ENCODE results near the gene MINK1.

MINK1 gene

GRCh38 chr17:4808378-4808767 is 24.8 kb upstream of the MINK1 start:
- H3K36me3 ChIP-seq: no peaks in the 10 kb centered on the region
- no peak for TF ChIP-seq CTCF (IDR thresholded peaks at IDR 0.05; ENCODE audit: low read depth, low read length)

DNA sequence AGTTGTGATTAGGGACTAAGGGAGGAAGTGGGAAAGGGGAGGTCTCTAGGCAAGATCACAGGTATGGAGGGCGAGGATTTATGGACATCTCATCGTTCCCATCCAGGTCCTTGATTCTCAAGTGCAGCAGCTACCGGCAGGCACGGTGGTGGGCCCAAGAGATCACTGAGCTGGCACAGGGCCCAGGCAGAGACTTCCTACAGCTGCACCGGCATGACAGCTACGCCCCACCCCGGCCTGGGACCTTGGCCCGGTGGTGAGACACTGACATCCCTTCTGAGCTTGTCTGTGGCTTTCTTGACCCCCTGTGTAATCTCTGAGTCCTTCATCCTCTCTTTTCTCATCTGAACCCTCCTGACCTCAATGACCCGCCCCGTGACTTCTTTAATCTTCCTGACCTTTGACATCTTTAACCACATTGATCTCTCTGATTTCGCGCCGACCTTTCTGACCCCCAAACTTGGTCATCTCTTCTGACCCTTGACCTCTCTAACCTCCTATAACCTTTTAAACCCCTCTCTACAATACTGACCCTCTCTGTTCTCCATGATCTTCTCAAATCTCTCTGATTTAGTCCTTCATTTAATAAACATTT is 22.3 kb upstream of the MINK1 start:
- Histone ChIP-seq H3K27me3 (no peaks in the 10 kb centered on the region), H3K9me3 (no peaks in the 10 kb centered on the region), H3K36me3 (no peaks in the 10 kb centered on the region), H3K4me3 (ENCODE audit: low read depth, low read length) (no peak overlapping the region), H3K4me1 (no peaks in the 10 kb centered on the region)
- TF ChIP-seq CTCF (IDR thresholded peaks at IDR 0.05; ENCODE audit: low read depth, low read length): no peak
- peak; percentile 34 for DNase-seq

More at GRCh38 chr17:4808378-4808767, 24.8 kb upstream of the MINK1 start:
- no peaks in the 10 kb centered on the region for H3K9me3 ChIP-seq
- H3K27me3 ChIP-seq: no peaks in the 10 kb centered on the region
- DNase-seq: no peak
- H3K4me3 ChIP-seq (ENCODE audit: low read depth, low read length): no peak overlapping the region
- H3K4me1 ChIP-seq: no peaks in the 10 kb centered on the region

- TF ChIP-seq CTCF (IDR thresholded peaks at IDR 0.05; ENCODE audit: low read depth, low read length): no peak
- no peaks in the 10 kb centered on the region for H3K36me3 ChIP-seq
- H3K9me3 ChIP-seq: no peaks in the 10 kb centered on the region
- no peak for DNase-seq
- H3K4me1 ChIP-seq: no peaks in the 10 kb centered on the region
- H3K4me3 ChIP-seq (ENCODE audit: low read depth, low read length): no peak overlapping the region
- H3K27me3 ChIP-seq: no peaks in the 10 kb centered on the region
Observed at GRCh38 chr17:4811471-4811870, 21.7 kb upstream of the MINK1 start.

DNA sequence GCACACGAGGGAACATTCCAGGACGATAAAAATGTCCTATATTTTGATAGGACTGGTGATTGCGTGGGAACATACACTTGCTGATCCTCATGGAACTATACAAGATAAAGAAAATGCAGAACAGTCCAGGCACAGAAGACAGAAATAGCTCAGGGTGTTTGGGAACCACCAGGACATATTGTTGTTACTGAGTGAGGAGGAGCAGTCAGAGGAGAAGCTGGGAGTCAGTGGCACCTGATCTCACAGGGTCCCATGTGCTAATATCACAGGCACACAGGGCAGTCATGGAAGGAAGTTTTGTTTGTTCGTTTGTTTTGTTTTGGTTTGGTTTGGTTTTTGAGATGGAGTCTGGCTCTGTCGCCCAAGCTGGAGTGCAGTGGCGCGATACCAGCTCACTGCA is 20.4 kb upstream of the MINK1 start:
- H3K9me3 ChIP-seq: no peaks in the 10 kb centered on the region
- DNase-seq: no peak
- no peaks in the 10 kb centered on the region for H3K27me3 ChIP-seq
- no peak for TF ChIP-seq CTCF (IDR thresholded peaks at IDR 0.05; ENCODE audit: low read depth, low read length)
- no peaks in the 10 kb centered on the region for H3K4me1 ChIP-seq
- no peak overlapping the region for H3K4me3 ChIP-seq (ENCODE audit: low read depth, low read length)
- H3K36me3 ChIP-seq: no peaks in the 10 kb centered on the region

- no peaks in the 10 kb centered on the region for H3K27me3 ChIP-seq
- no peak overlapping the region for H3K4me3 ChIP-seq (ENCODE audit: low read depth, low read length)
- no peak for DNase-seq
- H3K4me1 ChIP-seq: no peaks in the 10 kb centered on the region
- no peaks in the 10 kb centered on the region for H3K9me3 ChIP-seq
- TF ChIP-seq CTCF (IDR thresholded peaks at IDR 0.05; ENCODE audit: low read depth, low read length): 0 out of 2 replicates have a peak, but pooled peaks have one; percentile 19
- no peaks in the 10 kb centered on the region for H3K36me3 ChIP-seq
Observed at GRCh38 chr17:4815043-4815675, 18.0 kb upstream of the MINK1 start.

DNA sequence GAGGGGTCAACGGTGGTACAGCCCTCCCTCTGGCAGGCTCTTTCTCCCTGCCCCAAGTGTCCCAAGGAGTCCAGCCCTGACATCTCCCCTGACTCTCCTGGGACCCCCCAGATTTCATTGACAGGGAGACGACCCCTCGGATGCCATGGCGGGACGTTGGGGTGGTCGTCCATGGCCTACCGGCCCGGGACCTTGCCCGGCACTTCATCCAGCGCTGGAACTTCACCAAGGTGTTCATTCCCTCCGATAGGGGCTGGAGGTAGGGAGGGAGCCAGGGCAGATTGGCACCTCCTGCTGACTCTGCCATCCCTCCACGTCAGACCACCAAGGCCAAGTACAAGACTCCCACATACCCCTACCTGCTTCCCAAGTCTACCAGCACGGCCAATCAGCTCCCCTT is 16.3 kb upstream of the MINK1 start:
- Histone ChIP-seq H3K27me3 (no peaks in the 10 kb centered on the region), H3K36me3 (no peaks in the 10 kb centered on the region), H3K4me1 (no peaks in the 10 kb centered on the region), H3K9me3 (no peaks in the 10 kb centered on the region), H3K4me3 (ENCODE audit: low read depth, low read length) (no peak overlapping the region)
- TF ChIP-seq CTCF (IDR thresholded peaks at IDR 0.05; ENCODE audit: low read depth, low read length): no peak
- no peak for DNase-seq
